ENCODE data around the gene ACTL6B. TPM values are rescaled to one million over a fixed set of nuclear protein-coding genes. Genes with fewer than 3 reads are reported as not detected.

ACTL6B gene
- total RNA-seq, 2 donors from 2014 or later, result not detected

- no peak for DNase-seq (ENCODE audit: low spot score)
- intact Hi-C loops (cut with DNase I), result loop anchor here in 1 of 2 donors (5.0 kb wide), 1 partner anchor 213 kb away; no protein-coding TSS in a partner anchor
These were observed 29.4 kb upstream of the ACTL6B start for GRCh38 chr7:100685631-100686145.

GRCh38 chr7:100685049-100685605, 28.9 kb upstream of the ACTL6B start:
- no peak for DNase-seq (ENCODE audit: low spot score)
- intact Hi-C loops (cut with DNase I), result loop anchor here in 1 of 2 donors (5.0 kb wide), 1 partner anchor 213 kb away; no protein-coding TSS in a partner anchor

GRCh38 chr7:100684534-100685042, 28.3 kb upstream of the ACTL6B start:
- intact Hi-C loops (cut with DNase I), result loop anchor here (5.0 kb wide), 2 partner anchors 207 to 212 kb away; partner anchors contain the start of gene TSC22D4 (in 1 of the 2)
- no peak for DNase-seq (ENCODE audit: low spot score)

GRCh38 chr7:100683659-100684533, 27.6 kb upstream of the ACTL6B start:
- intact Hi-C loops (cut with DNase I), result loop anchor here in 1 of 2 donors (5.0 kb wide), 1 partner anchor 207 kb away; the partner anchor contains the start of gene TSC22D4
- peak; percentile 81 for DNase-seq (ENCODE audit: low spot score)

- intact Hi-C loops (cut with DNase I), result loop anchor here in 1 of 2 donors (5.0 kb wide), 1 partner anchor 206 kb away; the partner anchor contains the start of gene TSC22D4
- DNase-seq (ENCODE audit: low spot score), result peak; percentile 76
These were observed 26.9 kb upstream of the ACTL6B start for GRCh38 chr7:100682991-100683658.

GRCh38 chr7:100682228-100682741, 26.0 kb upstream of the ACTL6B start:
- no peak for DNase-seq (ENCODE audit: low spot score)

GRCh38 chr7:100681491-100682227, 25.4 kb upstream of the ACTL6B start:
- intact Hi-C loops (cut with DNase I), result loop anchor here in 1 of 2 donors (5.0 kb wide), 1 partner anchor 204 kb away; the partner anchor contains the start of gene TSC22D4
- DNase-seq (ENCODE audit: low spot score), result no peak

More at GRCh38 chr7:100682228-100682741, 26.0 kb upstream of the ACTL6B start:
- intact Hi-C loops (cut with DNase I), result loop anchor here in 1 of 2 donors (5.0 kb wide), 1 partner anchor 205 kb away; the partner anchor contains the start of gene TSC22D4

- no peak for DNase-seq (ENCODE audit: low spot score)
- intact Hi-C loops (cut with DNase I), result loop anchor here in 1 of 2 donors (5.0 kb wide), 1 partner anchor 203 kb away; the partner anchor contains the start of gene TSC22D4
These were observed 24.5 kb upstream of the ACTL6B start for GRCh38 chr7:100680576-100681271.

- DNase-seq (ENCODE audit: low spot score), result no peak
- intact Hi-C loops (cut with DNase I), result loop anchor here in 1 of 2 donors (5.0 kb wide), 1 partner anchor 203 kb away; the partner anchor contains the start of gene TSC22D4
These were observed 23.8 kb upstream of the ACTL6B start for GRCh38 chr7:100679927-100680575.

- intact Hi-C loops (cut with DNase I), result no loop called here
- DNase-seq (ENCODE audit: low spot score), result no peak
These were observed 23.1 kb upstream of the ACTL6B start for GRCh38 chr7:100679129-100679926.

- intact Hi-C loops (cut with DNase I), result no loop called here
- no peak for DNase-seq (ENCODE audit: low spot score)
These were observed 22.2 kb upstream of the ACTL6B start for GRCh38 chr7:100678291-100678984.

- intact Hi-C loops (cut with DNase I), result no loop called here
- DNase-seq (ENCODE audit: low spot score), result no peak
These were observed 21.3 kb upstream of the ACTL6B start for GRCh38 chr7:100677308-100678267.

- no peak for DNase-seq (ENCODE audit: low spot score)
- intact Hi-C loops (cut with DNase I), result no loop called here
These were observed 20.5 kb upstream of the ACTL6B start for GRCh38 chr7:100676501-100677306.
